NT2/D1 (cell line): ENCODE data around the gene MRPL55.

ENCODE experiments used
- DNase-seq: peaks from one replicate; pipeline ENCODE4 v3.0.0-alpha.2; 2011; ENCODE audit warnings: low read depth, low spot score
- H3K27me3 ChIP-seq: 2 replicates; pipeline ENCODE4 v1.6.0; 2011; ENCODE audit warnings: mild to moderate bottlenecking; ENCODE audit not compliant: insufficient read length, insufficient read depth
- H3K36me3 ChIP-seq: 2 replicates; pipeline ENCODE4 v1.6.1; 2011; ENCODE audit warnings: mild to moderate bottlenecking, low read length, mixed read lengths; ENCODE audit not compliant: insufficient read depth, insufficient read length
- H3K4me1 ChIP-seq: 2 replicates; pipeline ENCODE4 v1.5.1; 2011; ENCODE audit not compliant: insufficient read depth, insufficient read length
- H3K4me3 ChIP-seq: 2 replicates; pipeline ENCODE4 v1.5.1; 2011; ENCODE audit warnings: low read depth; ENCODE audit not compliant: insufficient read length
- H3K9ac ChIP-seq: 2 replicates; pipeline ENCODE4 v1.6.0; 2011; ENCODE audit warnings: low read depth; ENCODE audit not compliant: insufficient read length
- H3K9me3 ChIP-seq: 2 replicates; pipeline ENCODE4 v1.5.1; 2011; ENCODE audit warnings: mild to moderate bottlenecking, low read length; ENCODE audit not compliant: insufficient read depth
- SUZ12 ChIP-seq: IDR thresholded peaks from 2 replicates; pipeline ENCODE4 v1.6.1; 2011; ENCODE audit not compliant: insufficient read length, insufficient read depth; ENCODE audit errors: extremely low read depth
- YY1 ChIP-seq: IDR thresholded peaks from 2 replicates; pipeline ENCODE4 v1.6.1; 2011; ENCODE audit not compliant: insufficient read length, insufficient read depth
- ZNF274 ChIP-seq: IDR thresholded peaks from 2 replicates; pipeline ENCODE4 v1.6.1; 2011; ENCODE audit warnings: mild to moderate bottlenecking, low read depth, low read length

The MRPL55 gene

DNA sequence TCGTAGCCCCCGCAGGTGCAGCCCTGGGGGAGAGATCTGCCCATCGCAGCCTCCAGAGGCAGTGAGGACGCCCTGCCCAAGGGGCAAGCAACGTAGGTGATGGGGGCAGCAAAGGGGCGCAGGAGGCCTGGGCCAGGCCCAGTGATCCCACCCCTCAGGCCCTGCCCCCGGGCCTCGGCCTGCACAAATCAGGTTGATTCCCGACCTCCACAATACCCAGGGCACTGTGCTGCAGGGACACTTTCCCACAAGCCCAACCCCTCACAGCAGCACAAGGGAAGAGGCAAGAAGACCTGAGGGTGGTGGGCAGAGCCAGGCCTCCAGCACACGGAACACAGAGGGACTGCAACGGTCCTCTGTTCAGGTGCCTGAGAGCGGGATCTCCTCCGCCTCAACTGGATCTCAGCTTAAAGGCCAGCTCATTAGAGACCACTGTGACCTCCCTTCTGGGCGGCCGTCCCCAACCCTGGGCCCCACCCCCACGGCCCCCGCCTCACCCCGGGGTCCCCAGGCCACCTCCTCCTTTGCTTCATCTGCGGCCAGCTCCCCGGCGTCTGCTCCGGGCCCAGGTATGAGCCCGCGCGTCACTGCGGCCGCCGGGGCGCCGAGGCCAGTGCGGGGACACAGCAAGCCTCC is 27.4 kb downstream of the MRPL55 start:
- DNase-seq, result no peak
- Histone ChIP-seq H3K9me3 (no peaks in the 10 kb centered on the region), H3K27me3 (no peaks in the 10 kb centered on the region), H3K36me3 (peaks cover 31% of the 10 kb centered on the region), H3K9ac (peak overlapping the region; percentile 91), H3K4me1 (peaks cover 22% of the 10 kb centered on the region), H3K4me3 (peak overlapping the region; percentile 96)
- TF ChIP-seq SUZ12 (no peak), YY1 (no peak), ZNF274 (no peak)

DNA sequence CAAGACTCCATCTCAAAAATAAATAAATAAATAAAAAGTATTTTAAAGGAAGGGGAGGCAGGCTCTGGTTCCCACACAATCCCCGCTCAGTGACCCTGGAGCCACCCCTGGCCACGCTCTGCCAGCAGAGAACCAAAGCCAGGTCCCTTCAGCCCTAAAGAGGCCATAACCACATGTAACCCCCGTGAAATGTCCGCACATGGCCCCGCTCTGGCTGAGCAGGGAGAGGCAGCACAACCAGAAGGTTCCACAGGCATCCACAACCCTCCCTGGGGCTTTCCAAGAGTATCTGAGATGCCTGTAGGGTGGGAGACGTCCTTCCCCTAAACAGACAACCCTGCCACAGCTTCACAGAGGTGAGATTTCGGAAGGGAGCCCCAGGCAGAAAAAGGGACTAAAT is 28.0 kb downstream of the MRPL55 start:
- TF ChIP-seq ZNF274, result no peak
- TF ChIP-seq YY1, result no peak
- TF ChIP-seq SUZ12, result no peak
- H3K36me3 ChIP-seq, result peaks cover 29% of the 10 kb centered on the region
- H3K27me3 ChIP-seq, result no peaks in the 10 kb centered on the region
- no peaks in the 10 kb centered on the region for H3K9me3 ChIP-seq
- peak overlapping the region; percentile 91 for H3K9ac ChIP-seq
- peak overlapping the region; percentile 96 for H3K4me3 ChIP-seq
- no peak for DNase-seq
- peaks cover 22% of the 10 kb centered on the region for H3K4me1 ChIP-seq

DNA sequence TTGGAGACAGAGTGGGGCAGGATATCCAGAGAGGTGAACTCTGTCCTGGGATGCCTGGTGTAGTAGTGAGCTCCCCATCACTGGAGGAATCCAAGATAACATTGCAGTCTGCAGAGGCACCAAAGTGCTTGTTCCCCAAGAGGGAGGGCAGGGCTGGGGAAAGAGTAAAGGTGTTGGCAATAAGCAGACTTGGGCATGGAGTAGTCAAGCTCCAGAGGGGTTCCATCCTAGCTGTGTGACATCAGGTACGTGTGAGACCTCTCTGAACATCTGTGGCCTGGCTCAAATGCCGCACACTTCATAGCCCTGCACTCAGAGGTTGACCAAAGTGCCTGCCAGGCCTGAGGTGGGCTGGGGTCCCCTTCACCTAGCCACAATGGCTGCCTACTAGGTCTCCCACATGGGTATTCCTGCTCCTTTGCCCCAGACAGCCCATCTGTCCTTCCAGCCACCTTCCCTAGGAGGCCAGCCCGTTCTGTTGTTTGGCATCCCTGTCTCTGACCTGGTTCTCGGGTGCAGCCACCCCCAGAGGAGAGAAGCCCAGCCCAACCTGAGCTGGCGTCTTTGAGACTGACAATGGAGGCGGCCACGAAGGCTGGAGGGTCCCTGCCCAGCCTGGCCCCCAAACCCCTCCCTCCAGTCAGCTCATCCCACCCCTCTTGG is 29.4 kb downstream of the MRPL55 start:
- Histone ChIP-seq H3K9me3 (no peaks in the 10 kb centered on the region), H3K4me3 (no peak overlapping the region), H3K4me1 (peaks cover 23% of the 10 kb centered on the region), H3K9ac (no peak overlapping the region), H3K27me3 (no peaks in the 10 kb centered on the region), H3K36me3 (peaks cover 16% of the 10 kb centered on the region)
- DNase-seq, result no peak
- TF ChIP-seq SUZ12, result no peak
- no peak for TF ChIP-seq ZNF274
- no peak for TF ChIP-seq YY1

DNA sequence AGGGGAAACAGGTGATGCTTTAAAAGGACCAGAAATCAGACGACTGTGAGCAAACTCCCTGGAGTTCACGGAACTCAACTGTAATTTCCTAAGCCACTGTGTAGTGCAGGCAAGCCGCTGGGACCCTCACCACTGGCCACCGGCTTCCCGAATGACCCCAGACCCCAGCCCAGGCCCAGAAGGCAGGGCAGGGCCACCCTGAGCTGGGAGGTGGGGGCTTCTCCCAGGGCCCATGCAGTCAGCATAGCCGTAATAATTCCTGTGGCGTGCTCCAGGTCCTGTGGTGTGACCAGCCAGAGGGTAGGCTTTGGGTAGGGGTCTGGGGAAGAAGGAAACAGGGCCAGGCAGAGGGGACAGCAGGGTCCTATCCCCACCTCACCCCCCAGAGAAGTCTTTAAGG is 30.1 kb downstream of the MRPL55 start:
- no peak overlapping the region for H3K4me3 ChIP-seq
- TF ChIP-seq ZNF274 (no peak), YY1 (no peak), SUZ12 (no peak)
- peaks cover 25% of the 10 kb centered on the region for H3K4me1 ChIP-seq

DNA sequence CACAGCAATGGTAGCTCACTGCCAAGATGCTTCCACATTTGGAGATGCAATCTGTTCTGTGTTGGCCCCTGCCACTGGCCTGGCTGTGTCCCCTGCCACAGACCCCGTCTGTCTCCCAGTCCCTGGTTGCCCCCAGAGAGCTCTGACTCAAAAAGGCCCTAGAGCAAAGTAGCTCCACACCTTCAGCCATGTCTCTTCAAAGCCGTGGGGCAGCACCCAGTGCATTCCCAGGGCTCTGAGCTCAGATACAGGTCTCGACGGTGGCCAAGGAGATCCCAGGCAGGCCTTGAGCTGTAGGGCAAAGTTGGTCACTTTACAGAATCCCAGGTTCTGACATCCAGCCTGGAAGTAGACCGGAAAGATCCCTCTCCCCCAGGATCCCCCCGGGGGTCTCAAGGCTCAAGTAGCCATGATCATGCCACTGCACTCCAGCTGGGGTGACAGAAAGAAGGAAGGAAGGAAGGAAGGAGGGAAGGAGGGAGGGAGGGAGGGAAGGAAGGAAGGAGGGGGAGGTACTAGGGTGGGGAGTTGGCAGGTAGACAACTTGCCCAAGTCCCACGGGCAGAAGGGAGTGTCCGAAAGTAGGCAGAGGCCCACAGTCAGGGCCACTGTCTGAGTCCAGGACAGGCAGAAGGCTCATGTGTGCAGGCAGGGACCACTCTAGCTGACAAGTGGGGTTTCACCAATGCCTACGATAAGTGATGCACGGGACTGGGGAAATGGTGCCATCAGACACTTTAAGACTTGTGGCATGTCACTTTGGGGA is 31.4 kb downstream of the MRPL55 start:
- H3K27me3 ChIP-seq, result peaks cover under 1% of the 10 kb centered on the region
- no peak overlapping the region for H3K4me3 ChIP-seq
- DNase-seq, result no peak
- no peak overlapping the region for H3K9ac ChIP-seq
- no peaks in the 10 kb centered on the region for H3K9me3 ChIP-seq
- H3K4me1 ChIP-seq, result peaks cover 29% of the 10 kb centered on the region
- no peaks in the 10 kb centered on the region for H3K36me3 ChIP-seq
- no peak for TF ChIP-seq ZNF274
- no peak for TF ChIP-seq YY1
- TF ChIP-seq SUZ12, result no peak

More for the DNA sequence above, 30.1 kb downstream of the MRPL55 start:
- DNase-seq, result no peak
- peak overlapping the region; percentile 6 for H3K9ac ChIP-seq
- peaks cover 9% of the 10 kb centered on the region for H3K36me3 ChIP-seq
- no peaks in the 10 kb centered on the region for H3K27me3 ChIP-seq
- no peaks in the 10 kb centered on the region for H3K9me3 ChIP-seq

DNA sequence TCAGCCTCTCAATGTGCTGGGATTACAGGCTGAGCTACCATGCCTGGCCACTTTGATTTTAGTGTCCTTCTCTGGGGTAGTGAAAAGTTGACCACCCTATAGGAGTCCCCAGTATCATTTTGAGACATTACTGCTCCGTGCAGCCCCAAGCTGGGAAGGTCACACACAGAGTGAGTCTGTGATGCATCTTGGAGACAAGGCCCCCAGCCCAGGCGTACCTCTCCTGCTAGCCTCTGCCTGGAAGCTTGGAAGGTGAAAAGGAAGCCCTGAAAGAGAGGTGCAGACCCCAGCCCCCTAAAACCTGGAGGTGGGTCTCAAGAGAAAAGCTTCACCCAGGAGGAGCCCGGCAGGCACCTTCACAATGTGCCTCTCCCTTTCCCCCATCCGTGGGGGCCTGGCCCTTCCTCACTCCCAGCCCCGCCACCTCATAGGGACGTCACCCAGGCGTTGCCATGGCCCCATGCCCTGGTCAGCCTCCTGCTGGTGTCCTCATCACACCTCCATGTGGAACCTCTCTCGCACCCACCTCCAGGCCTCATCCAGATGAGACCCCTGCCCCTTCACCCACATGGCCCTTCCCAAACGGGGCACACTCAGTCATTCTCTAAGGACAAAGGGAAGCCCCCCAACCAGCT is 32.2 kb downstream of the MRPL55 start:
- H3K27me3 ChIP-seq, result peaks cover 9% of the 10 kb centered on the region
- H3K9ac ChIP-seq, result no peak overlapping the region
- no peaks in the 10 kb centered on the region for H3K9me3 ChIP-seq

DNA sequence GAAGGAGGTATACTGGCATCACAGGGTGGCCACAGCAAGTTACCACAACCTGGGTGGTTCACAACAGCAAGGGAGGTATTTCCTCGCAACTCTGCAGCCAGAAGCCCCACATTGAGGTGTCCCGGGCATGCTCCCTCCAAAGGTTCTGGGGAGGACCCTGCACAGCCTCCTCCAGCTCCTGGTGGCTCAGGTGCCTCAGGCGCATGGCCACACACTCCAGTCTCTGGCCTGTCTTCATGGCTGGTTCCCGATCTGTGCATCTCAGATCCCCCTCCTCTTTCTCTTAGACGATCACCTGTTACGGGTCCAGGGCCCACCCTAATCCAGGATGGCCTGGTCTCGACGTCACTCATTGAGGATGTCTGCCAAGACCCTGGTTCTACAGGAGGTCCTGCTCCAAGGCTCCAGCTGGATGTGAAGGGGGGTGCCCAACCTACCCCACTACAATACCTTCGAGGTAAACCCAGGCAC is 33.3 kb downstream of the MRPL55 start:
- DNase-seq, result no peak
- Histone ChIP-seq H3K9ac (no peak overlapping the region), H3K9me3 (no peaks in the 10 kb centered on the region), H3K4me1 (peaks cover 29% of the 10 kb centered on the region), H3K36me3 (no peaks in the 10 kb centered on the region), H3K27me3 (peaks cover 20% of the 10 kb centered on the region), H3K4me3 (no peak overlapping the region)
- TF ChIP-seq ZNF274, result no peak
- TF ChIP-seq SUZ12, result no peak
- no peak for TF ChIP-seq YY1

More for the DNA sequence above, 32.2 kb downstream of the MRPL55 start:
- TF ChIP-seq ZNF274 (no peak), SUZ12 (no peak), YY1 (no peak)
- peaks cover 29% of the 10 kb centered on the region for H3K4me1 ChIP-seq
- DNase-seq, result no peak
- no peak overlapping the region for H3K4me3 ChIP-seq
- H3K36me3 ChIP-seq, result no peaks in the 10 kb centered on the region
